ENCODE data around the gene SCUBE1.

Gene SCUBE1

DNA sequence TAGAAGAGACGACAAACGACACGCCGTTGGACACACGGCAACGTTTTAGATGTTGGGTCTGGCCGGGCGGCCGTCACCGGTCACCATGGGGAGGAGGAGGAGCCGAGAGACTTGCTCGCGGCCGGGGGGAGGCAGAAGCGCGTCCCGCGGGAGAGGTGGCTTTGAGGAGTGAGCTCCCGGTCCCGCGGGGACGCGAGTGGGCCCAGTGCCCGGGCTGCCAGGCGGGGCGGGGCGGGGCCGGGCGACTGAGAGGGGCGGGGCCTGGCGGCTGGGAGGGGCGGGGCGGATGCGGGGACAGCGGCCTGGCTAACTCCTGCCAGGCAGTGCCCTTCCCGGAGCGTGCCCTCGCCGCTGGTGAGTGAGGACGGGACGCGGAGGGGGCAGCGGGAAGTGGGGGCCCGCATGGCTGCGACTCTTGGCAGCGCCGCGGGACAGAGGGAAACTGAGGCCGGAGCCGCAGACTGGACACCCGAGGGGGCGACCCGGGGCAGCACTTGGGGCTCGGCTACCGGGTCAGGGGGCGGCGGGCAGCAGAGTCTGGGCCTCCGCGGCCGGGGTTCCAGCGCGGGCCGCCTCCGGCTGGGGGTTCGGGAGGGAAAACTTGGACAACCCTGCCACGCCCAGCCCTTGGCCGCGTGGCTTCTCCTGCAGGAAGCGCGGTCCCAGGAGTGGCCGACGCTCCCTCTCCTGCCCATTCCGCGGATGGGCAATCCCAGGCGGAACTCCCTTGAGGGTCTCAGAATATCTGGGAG is 191.7 kb downstream of the SCUBE1 start, which contains the start of gene TSPO:
TSPO (plus strand) TSS at position 309 of the 752 bp plus-strand sequence. CDS start 7,680 bp downstream, outside the sequence.
- Histone ChIP-seq H3K9me3 (ENCODE audit: low read length) (no peaks in the 10 kb centered on the region), H2AFZ (ENCODE audit: low read length) (no peak within 1 kb of the TSS), H3F3A (ENCODE audit: insufficient read depth, low read length) (no peaks in the 10 kb centered on the region), H3K27ac (ENCODE audit: low read depth, low read length, poor library complexity, severe bottlenecking) (no peak within 1 kb of the TSS), H3K4me1 (ENCODE audit: insufficient read depth, low read length, severe bottlenecking) (peaks cover 39% of the 10 kb centered on the region), H3K9me2 (ENCODE audit: low read depth, low read length) (no peaks in the 10 kb centered on the region), H3K27me3 (ENCODE audit: insufficient read depth, low read length) (peaks cover 12% of the 10 kb centered on the region; the same call in 1 of the 2 replicates), H3K4me2 (ENCODE audit: low read length) (peak within 1 kb of the TSS; percentile 61), H3K79me2 (ENCODE audit: insufficient read depth, low read length) (no peaks in the 10 kb centered on the region), H4K20me1 (ENCODE audit: insufficient read depth, low read length) (no peaks in the 10 kb centered on the region), H3K36me3 (ENCODE audit: insufficient read depth, low read length) (no peaks in the 10 kb centered on the region), H3K9ac (ENCODE audit: low read length) (no peak within 1 kb of the TSS), H3K4me3 (ENCODE audit: low read depth, low read length, poor library complexity, severe bottlenecking) (peak within 1 kb of the TSS; percentile 44)
- TF ChIP-seq EZH2 (IDR thresholded peaks at IDR 0.05; ENCODE audit: borderline replicate concordance, low read length) = no peak
- TF ChIP-seq, protein P1, sequence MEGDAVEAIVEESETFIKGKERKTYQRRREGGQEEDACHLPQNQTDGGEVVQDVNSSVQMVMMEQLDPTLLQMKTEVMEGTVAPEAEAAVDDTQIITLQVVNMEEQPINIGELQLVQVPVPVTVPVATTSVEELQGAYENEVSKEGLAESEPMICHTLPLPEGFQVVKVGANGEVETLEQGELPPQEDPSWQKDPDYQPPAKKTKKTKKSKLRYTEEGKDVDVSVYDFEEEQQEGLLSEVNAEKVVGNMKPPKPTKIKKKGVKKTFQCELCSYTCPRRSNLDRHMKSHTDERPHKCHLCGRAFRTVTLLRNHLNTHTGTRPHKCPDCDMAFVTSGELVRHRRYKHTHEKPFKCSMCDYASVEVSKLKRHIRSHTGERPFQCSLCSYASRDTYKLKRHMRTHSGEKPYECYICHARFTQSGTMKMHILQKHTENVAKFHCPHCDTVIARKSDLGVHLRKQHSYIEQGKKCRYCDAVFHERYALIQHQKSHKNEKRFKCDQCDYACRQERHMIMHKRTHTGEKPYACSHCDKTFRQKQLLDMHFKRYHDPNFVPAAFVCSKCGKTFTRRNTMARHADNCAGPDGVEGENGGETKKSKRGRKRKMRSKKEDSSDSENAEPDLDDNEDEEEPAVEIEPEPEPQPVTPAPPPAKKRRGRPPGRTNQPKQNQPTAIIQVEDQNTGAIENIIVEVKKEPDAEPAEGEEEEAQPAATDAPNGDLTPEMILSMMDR (IDR thresholded peaks at IDR 0.05; ENCODE audit: low read length) = no peak

DNA sequence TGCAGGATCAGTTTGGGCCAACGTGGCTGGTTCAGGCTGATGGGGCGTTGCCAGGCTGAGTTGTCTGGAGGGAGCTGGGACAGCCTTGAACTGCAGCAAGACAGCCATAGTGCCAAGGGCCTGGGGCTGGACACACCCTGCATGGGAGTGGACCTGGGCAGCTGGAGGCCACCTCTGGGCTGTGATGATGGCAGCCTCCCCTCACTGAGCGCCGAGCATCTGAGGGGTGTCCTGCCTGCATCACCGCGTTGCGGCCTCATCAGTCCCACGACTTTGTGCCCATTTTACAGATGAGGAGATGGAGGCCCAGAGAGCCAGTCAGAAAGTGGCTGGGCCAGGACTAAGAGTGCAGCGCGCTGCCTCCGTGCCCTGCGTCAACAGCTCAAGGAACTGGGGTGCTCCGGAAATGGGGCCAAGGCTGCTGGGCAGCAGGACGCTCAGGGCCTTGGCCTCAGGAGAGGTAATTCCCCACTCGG is 192.4 kb downstream of the SCUBE1 start:
- H3K4me3 ChIP-seq (ENCODE audit: low read depth, low read length, poor library complexity, severe bottlenecking) = peak overlapping the region; percentile 44
- H2AFZ ChIP-seq (ENCODE audit: low read length) = no peak overlapping the region
- no peak for TF ChIP-seq EZH2 (IDR thresholded peaks at IDR 0.05; ENCODE audit: borderline replicate concordance, low read length)
- TF ChIP-seq, protein P1 (IDR thresholded peaks at IDR 0.05; ENCODE audit: low read length) = no peak
- no peak overlapping the region for H3K27ac ChIP-seq (ENCODE audit: low read depth, low read length, poor library complexity, severe bottlenecking)
- no peaks in the 10 kb centered on the region for H3F3A ChIP-seq (ENCODE audit: insufficient read depth, low read length)
- peak overlapping the region; percentile 61 for H3K4me2 ChIP-seq (ENCODE audit: low read length)
- no peaks in the 10 kb centered on the region for H3K79me2 ChIP-seq (ENCODE audit: insufficient read depth, low read length)
- H3K9me3 ChIP-seq (ENCODE audit: low read length) = no peaks in the 10 kb centered on the region
- no peak overlapping the region for H3K9ac ChIP-seq (ENCODE audit: low read length)
- H3K36me3 ChIP-seq (ENCODE audit: insufficient read depth, low read length) = no peaks in the 10 kb centered on the region
- H3K4me1 ChIP-seq (ENCODE audit: insufficient read depth, low read length, severe bottlenecking) = peaks cover 39% of the 10 kb centered on the region
- no peaks in the 10 kb centered on the region for H3K9me2 ChIP-seq (ENCODE audit: low read depth, low read length)
- H4K20me1 ChIP-seq (ENCODE audit: insufficient read depth, low read length) = no peaks in the 10 kb centered on the region
- peaks cover 12% of the 10 kb centered on the region; the same call in 1 of the 2 replicates for H3K27me3 ChIP-seq (ENCODE audit: insufficient read depth, low read length)

DNA sequence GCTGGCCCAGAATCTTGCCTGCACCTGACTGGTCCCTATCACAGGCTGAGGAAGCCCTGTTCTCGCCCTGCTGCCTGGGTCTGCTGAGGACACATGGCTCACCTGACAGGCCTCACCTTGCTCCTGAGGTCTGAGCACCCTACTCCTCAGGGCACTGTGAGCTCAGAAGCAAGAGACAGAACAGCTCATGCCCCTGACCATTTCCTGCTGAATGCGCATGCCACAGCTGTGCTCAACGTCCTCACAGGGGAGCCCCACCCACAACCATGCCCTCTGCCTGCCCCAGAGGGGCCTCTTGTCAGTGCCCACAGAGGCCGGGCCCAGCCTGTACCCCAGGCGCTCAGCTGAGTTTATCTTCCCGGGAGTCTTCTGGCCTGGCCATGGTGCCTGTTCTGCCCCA is 194.6 kb downstream of the SCUBE1 start:
- Histone ChIP-seq H3F3A (ENCODE audit: insufficient read depth, low read length) (no peaks in the 10 kb centered on the region), H3K79me2 (ENCODE audit: insufficient read depth, low read length) (no peaks in the 10 kb centered on the region), H3K4me3 (ENCODE audit: low read depth, low read length, poor library complexity, severe bottlenecking) (no peak overlapping the region), H3K9me3 (ENCODE audit: low read length) (no peaks in the 10 kb centered on the region), H3K36me3 (ENCODE audit: insufficient read depth, low read length) (no peaks in the 10 kb centered on the region), H3K4me1 (ENCODE audit: insufficient read depth, low read length, severe bottlenecking) (peaks cover 40% of the 10 kb centered on the region), H2AFZ (ENCODE audit: low read length) (no peak overlapping the region), H4K20me1 (ENCODE audit: insufficient read depth, low read length) (no peaks in the 10 kb centered on the region), H3K9ac (ENCODE audit: low read length) (no peak overlapping the region; the same call in 1 of the 2 replicates), H3K27ac (ENCODE audit: low read depth, low read length, poor library complexity, severe bottlenecking) (no peak overlapping the region), H3K27me3 (ENCODE audit: insufficient read depth, low read length) (peaks cover 12% of the 10 kb centered on the region; the same call in 1 of the 2 replicates), H3K4me2 (ENCODE audit: low read length) (no peak overlapping the region), H3K9me2 (ENCODE audit: low read depth, low read length) (no peaks in the 10 kb centered on the region)
- TF ChIP-seq, protein P1 (IDR thresholded peaks at IDR 0.05; ENCODE audit: low read length) = no peak
- no peak for TF ChIP-seq EZH2 (IDR thresholded peaks at IDR 0.05; ENCODE audit: borderline replicate concordance, low read length)

All from OCI-LY1 (cell line).